Colonic mucosa (tissue), 4 donors: ENCODE results near the gene ZNF217. TPM values are rescaled to one million over a fixed set of nuclear protein-coding genes. Genes with fewer than 3 reads are reported as not detected.
"Not testable (repeated sequence)": the region's sequence is repeated elsewhere in the genome, so short reads cannot be mapped to it uniquely, and the experiment has no call there.

Source experiments
- DNase-seq: peaks from one replicate; pipeline ENCODE4 v3.0.0-alpha.2; 2020
- H3K27ac ChIP-seq: fragments of 200-600 bp; one replicate; pipeline ENCODE4 v1.8.0; 2021
- H3K27me3 ChIP-seq: fragments of 200-600 bp; one replicate; pipeline ENCODE4 v1.8.0; 2021
- H3K36me3 ChIP-seq: fragments of 200-600 bp; one replicate; pipeline ENCODE4 v1.8.0; 2021
- H3K4me1 ChIP-seq: fragments of 200-600 bp; one replicate; pipeline ENCODE4 v1.8.0; 2021; ENCODE audit warnings: mild to moderate bottlenecking
- H3K4me3 ChIP-seq: fragments of 200-600 bp; one replicate; pipeline ENCODE4 v1.8.0; 2021
- H3K9ac ChIP-seq, 2 donors: one replicate each; pipeline ENCODE4 v1.7.0; 2013; ENCODE audit warnings: control low read depth in 2 of 2, low read depth in 2 of 2, low read length in 2 of 2
- H3K9me3 ChIP-seq: fragments of 200-600 bp; one replicate; pipeline ENCODE4 v1.8.0; 2021
- intact Hi-C: fragments of 100-400 bp; cut with DNase I; formaldehyde crosslinking; loops from one replicate; pipeline ENCODE4 v1.14.1; 2022
- total RNA-seq, 2 donors: library from RNA; stranded (reverse); fragmentation: NEBNext Ultra II Directional in 1 of 2; extraction: Animal tissue kit (Norgen Biotek cat#: 25700) in 1 of 2; gene quantifications; one replicate each; pipeline ENCODE4 v1.2.1, GENCODE V29; 2021
- TF ChIP-seq, protein P1 (sequence below): fragments of 200-600 bp; IDR thresholded peaks from one replicate; pipeline ENCODE4 v1.8.0; 2022; ENCODE audit warnings: antibody characterized with exemption, mild to moderate bottlenecking
- donor health status: healthy.
- donor health status: DM: no; HTN: no; CAD: no.
- donor health status: DM: no; HTN: no; CAD: no.

ZNF217 gene
- total RNA-seq, 2 donors from 2014 or later, result 45.7 to 73.0 TPM

- no peaks in the 10 kb centered on the region for H3K27me3 ChIP-seq
- TF ChIP-seq, protein P1, sequence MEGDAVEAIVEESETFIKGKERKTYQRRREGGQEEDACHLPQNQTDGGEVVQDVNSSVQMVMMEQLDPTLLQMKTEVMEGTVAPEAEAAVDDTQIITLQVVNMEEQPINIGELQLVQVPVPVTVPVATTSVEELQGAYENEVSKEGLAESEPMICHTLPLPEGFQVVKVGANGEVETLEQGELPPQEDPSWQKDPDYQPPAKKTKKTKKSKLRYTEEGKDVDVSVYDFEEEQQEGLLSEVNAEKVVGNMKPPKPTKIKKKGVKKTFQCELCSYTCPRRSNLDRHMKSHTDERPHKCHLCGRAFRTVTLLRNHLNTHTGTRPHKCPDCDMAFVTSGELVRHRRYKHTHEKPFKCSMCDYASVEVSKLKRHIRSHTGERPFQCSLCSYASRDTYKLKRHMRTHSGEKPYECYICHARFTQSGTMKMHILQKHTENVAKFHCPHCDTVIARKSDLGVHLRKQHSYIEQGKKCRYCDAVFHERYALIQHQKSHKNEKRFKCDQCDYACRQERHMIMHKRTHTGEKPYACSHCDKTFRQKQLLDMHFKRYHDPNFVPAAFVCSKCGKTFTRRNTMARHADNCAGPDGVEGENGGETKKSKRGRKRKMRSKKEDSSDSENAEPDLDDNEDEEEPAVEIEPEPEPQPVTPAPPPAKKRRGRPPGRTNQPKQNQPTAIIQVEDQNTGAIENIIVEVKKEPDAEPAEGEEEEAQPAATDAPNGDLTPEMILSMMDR, result no peak
- H3K9me3 ChIP-seq, result no peaks in the 10 kb centered on the region
- H3K27ac ChIP-seq, result peak overlapping the region; percentile 71
- no peaks in the 10 kb centered on the region for H3K36me3 ChIP-seq
- intact Hi-C loops, result no loop called here
- H3K4me3 ChIP-seq, result no peak overlapping the region
- peaks cover 6% of the 10 kb centered on the region for H3K4me1 ChIP-seq
- DNase-seq, result no peak
- peak overlapping the region; percentile 35 to 40 for H3K9ac ChIP-seq
Observed at GRCh38 chr20:53586640-53587039, 7.0 kb downstream of the ZNF217 start.

GRCh38 chr20:53585910-53586309, 7.7 kb downstream of the ZNF217 start:
- DNase-seq, H3K27me3 ChIP-seq, H3K9ac ChIP-seq, H3K36me3 ChIP-seq, H3K4me3 ChIP-seq, H3K9me3 ChIP-seq, intact Hi-C loops: not testable (repeated sequence)
- Histone ChIP-seq H3K4me1 (peaks cover 12% of the 10 kb centered on the region), H3K27ac (peak overlapping the region; percentile 71)

DNA sequence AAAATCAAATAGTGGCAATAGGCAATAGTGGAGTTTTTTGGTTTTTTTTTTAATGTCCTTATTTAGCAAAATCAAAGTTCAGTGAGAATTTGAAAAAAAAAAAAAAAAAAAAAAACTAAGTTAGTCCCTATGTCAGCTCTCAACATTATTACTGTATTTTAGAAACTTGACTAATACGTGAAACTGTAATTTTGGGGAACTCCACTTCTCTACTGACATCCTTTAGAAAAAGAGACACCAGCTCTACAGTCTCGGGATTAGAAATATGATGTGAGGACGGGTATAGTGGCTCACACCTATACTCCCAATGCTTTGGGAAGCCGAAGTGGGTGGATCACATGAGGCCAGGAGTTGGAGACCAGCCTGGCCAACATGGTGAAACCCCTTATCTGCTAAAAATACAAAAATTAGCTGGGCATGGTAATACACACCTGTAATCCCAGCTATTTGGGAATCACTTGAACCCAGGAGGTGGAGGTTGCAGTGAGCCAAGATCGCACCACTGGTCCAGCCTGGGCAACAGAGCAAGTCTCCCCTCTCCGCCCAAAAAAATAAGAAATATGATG, 8.6 kb downstream of the ZNF217 start:
- Histone ChIP-seq H3K27ac (peak overlapping the region; percentile 71), H3K4me1 (peaks cover 19% of the 10 kb centered on the region)
- DNase-seq, result not testable (repeated sequence)

GRCh38 chr20:53584550-53584913, 9.1 kb downstream of the ZNF217 start:
- intact Hi-C loops, H3K9ac ChIP-seq, H3K27me3 ChIP-seq, DNase-seq, H3K4me3 ChIP-seq, H3K36me3 ChIP-seq, H3K9me3 ChIP-seq: not testable (repeated sequence)
- Histone ChIP-seq H3K27ac (peak overlapping the region; percentile 68), H3K4me1 (peaks cover 19% of the 10 kb centered on the region)

More for the DNA sequence above, 8.6 kb downstream of the ZNF217 start:
- H3K9me3 ChIP-seq, H3K4me3 ChIP-seq, intact Hi-C loops, H3K9ac ChIP-seq, H3K36me3 ChIP-seq, H3K27me3 ChIP-seq: not testable (repeated sequence)

DNA sequence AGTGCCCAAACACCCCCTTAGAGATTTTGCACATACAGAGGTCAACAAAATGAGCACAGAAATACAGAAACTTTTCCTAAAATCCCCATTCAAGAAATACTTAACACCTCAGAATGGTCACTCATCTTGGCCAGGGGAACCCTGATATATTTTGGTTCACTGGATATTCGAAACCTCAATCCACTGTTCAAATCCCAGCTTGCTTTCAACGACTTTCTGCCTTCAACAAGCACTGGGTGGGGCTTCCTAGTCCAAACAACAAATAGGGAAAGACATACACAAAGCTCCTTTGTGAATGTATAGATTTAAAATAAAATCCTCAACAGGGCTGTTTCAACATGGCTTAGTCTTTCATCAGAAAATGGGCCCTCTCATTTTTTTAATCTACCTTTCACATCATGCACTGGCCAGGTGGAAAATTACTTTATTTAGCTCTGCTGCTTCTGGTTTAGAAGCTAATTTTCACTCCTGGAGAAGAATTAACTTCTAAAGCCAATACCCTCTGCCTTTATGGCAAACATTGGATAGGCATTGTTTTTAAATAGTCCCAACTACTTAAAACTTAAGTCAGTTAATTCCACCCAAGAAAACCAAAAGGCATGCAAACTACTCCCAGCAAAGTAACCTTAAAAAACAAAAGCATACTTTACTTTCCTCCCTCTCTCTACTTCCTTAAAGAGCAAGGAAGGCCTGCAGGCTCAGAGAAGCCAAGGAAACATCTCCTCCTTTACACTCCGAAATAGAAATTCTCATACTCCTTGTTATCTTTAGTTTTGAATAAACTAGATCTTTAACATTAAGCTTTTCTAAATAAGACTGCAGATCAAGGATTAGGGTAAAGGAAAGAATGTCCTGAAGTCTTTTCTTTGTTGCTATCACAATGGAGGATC, 9.7 kb downstream of the ZNF217 start:
- intact Hi-C loops, H3K9ac ChIP-seq: not testable (repeated sequence)
- H3K4me1 ChIP-seq, result peaks cover 19% of the 10 kb centered on the region

GRCh38 chr20:53582574-53583351, 10.9 kb downstream of the ZNF217 start:
- Histone ChIP-seq H3K36me3 (no peaks in the 10 kb centered on the region), H3K9ac (peak overlapping the region; percentile 41 to 64), H3K4me3 (no peak overlapping the region), H3K4me1 (peaks cover 19% of the 10 kb centered on the region), H3K27ac (peak overlapping the region; percentile 68), H3K27me3 (no peaks in the 10 kb centered on the region), H3K9me3 (no peaks in the 10 kb centered on the region)
- DNase-seq, result no peak
- TF ChIP-seq, protein P1, result no peak
- intact Hi-C loops, result no loop called here

More for the DNA sequence above, 9.7 kb downstream of the ZNF217 start:
- H3K27ac ChIP-seq, result peak overlapping the region; percentile 68
- not testable (repeated sequence) for DNase-seq, H3K36me3 ChIP-seq, H3K4me3 ChIP-seq, H3K9me3 ChIP-seq, H3K27me3 ChIP-seq

DNA sequence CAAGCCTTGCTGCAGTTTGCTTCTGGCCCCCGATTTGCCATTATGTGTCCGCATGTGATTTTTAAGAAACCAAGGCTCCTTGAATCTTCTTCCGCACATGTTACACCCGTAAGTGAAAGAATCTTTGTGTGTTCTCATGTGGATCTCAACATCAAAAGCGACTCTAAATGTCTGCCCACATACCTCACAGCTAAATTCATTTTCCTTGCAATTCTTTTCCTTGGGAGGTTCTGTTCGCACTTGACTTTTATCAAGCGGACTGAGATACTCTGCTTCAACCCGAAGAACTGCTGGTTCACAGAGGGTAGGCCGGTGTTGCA, 11.4 kb downstream of the ZNF217 start:
- H3K36me3 ChIP-seq, result no peaks in the 10 kb centered on the region
- TF ChIP-seq, protein P1, result no peak
- H3K27me3 ChIP-seq, result no peaks in the 10 kb centered on the region
- peak overlapping the region; percentile 41 to 64 for H3K9ac ChIP-seq
- H3K27ac ChIP-seq, result peak overlapping the region; percentile 68
- H3K4me3 ChIP-seq, result no peak overlapping the region
- H3K9me3 ChIP-seq, result no peaks in the 10 kb centered on the region
- DNase-seq, result no peak
- peaks cover 19% of the 10 kb centered on the region for H3K4me1 ChIP-seq
- intact Hi-C loops, result no loop called here
